Thymus (tissue), 11 donors: Measurements from ENCODE around the gene FAF1. TPM values are rescaled to one million over a fixed set of nuclear protein-coding genes. Genes with fewer than 3 reads are reported as not detected.
"Not testable (repeated sequence)": the region's sequence is repeated elsewhere in the genome, so short reads cannot be mapped to it uniquely, and the experiment has no call there.

Experiments
- DNase-seq, 9 donors: peaks; one replicate each; pipeline ENCODE4 v3.0.0-alpha.2; 2013; ENCODE audit warnings: low spot score in 9 of 9, low read depth in 6 of 9, missing footprints in 1 of 9
- H3K27ac ChIP-seq, 2 donors: one replicate each; pipeline ENCODE4 v1.5.1; 2013; ENCODE audit warnings: control low read depth in 1 of 2, low read depth in 1 of 2, low read length in 1 of 2, mild to moderate bottlenecking in 1 of 2, moderate library complexity in 1 of 2
- H3K27me3 ChIP-seq, 2 donors: one replicate each; pipeline ENCODE4 v1.5.1; 2013; ENCODE audit warnings: low read length in 1 of 2; ENCODE audit not compliant: control insufficient read depth in 2 of 2, insufficient read depth in 1 of 2
- H3K36me3 ChIP-seq, 2 donors: one replicate each; pipeline ENCODE4 v1.5.1; 2013; ENCODE audit warnings: low read length in 1 of 2, mild to moderate bottlenecking in 1 of 2, moderate library complexity in 1 of 2; ENCODE audit not compliant: control insufficient read depth in 2 of 2, insufficient read depth in 2 of 2
- H3K4me1 ChIP-seq, 2 donors: one replicate each; pipeline ENCODE4 v1.5.1; 2013; ENCODE audit warnings: low read length in 2 of 2; ENCODE audit not compliant: control insufficient read depth in 2 of 2, insufficient read depth in 2 of 2
- H3K4me3 ChIP-seq, 2 donors: one replicate each; pipeline ENCODE4 v1.5.1; 2013; ENCODE audit warnings: low read length in 2 of 2, control low read depth in 1 of 2, mild to moderate bottlenecking in 1 of 2
- H3K9me3 ChIP-seq, 2 donors: one replicate each; pipeline ENCODE4 v1.5.1; 2013; ENCODE audit warnings: low read length in 1 of 2, mild to moderate bottlenecking in 1 of 2; ENCODE audit not compliant: control insufficient read depth in 2 of 2, insufficient read depth in 1 of 2
- WGBS: extraction: QIAGEN DNeasy Blood & Tissue Kit; methylation state at CpG from one replicate; pipeline ENCODE4 v1.1.7; 2013; 5-methylcytosine and 5-hydroxymethylcytosine counted together
- polyA plus RNA-seq: library from polyadenylated mRNA; stranded (reverse); fragments of 200-250 nt; gene quantifications from one replicate; pipeline ENCODE4 v1.2.3, GENCODE V29; 2013
- total RNA-seq: library from RNA; stranded (reverse); fragments of 120-200 nt; gene quantifications from one replicate; pipeline ENCODE4 v1.2.4, GENCODE V29; 2013
- donor health status: healthy.

FAF1 gene
- total and polyA plus RNA-seq, 2 donors, result 39.1 to 66.3 TPM

DNA sequence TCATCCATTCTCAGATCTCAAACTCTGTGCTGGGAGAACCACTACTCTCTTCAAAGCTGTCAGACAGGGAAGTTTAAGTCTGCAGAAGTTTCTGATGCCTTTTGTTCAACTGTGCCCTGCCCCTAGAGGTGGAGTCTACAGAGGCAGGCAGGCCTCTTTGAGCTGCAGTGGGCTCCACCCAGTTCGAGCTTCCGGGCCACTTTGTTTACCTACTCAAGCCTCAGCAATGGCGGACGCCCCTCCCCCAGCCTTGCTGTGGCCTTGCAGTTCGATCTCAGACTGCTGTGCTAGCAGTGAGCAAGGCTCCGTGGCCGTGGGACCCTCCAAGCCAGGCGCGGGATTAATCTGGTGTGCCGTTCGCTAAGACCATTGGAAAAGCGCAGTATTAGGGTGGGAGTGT lies 49.7 kb downstream of the FAF1 start:
- not testable (repeated sequence) for H3K9me3 ChIP-seq, H3K4me1 ChIP-seq, DNase-seq, H3K36me3 ChIP-seq, H3K27ac ChIP-seq, H3K4me3 ChIP-seq, H3K27me3 ChIP-seq
- WGBS, result 98% methylated on average over 12 of the region's 12 CpGs

- H3K4me3 ChIP-seq, H3K27ac ChIP-seq, H3K9me3 ChIP-seq, H3K4me1 ChIP-seq, H3K27me3 ChIP-seq, DNase-seq, H3K36me3 ChIP-seq: not testable (repeated sequence)
Observed at GRCh38 chr1:50907610-50908009, 52.5 kb downstream of the FAF1 start.

GRCh38 chr1:50906050-50906449 lies 54.0 kb downstream of the FAF1 start:
- not testable (repeated sequence) for H3K9me3 ChIP-seq, H3K4me3 ChIP-seq, H3K27ac ChIP-seq, H3K36me3 ChIP-seq, H3K27me3 ChIP-seq, DNase-seq, H3K4me1 ChIP-seq
- 100% methylated on average over 1 of the region's 1 CpG for WGBS

DNA sequence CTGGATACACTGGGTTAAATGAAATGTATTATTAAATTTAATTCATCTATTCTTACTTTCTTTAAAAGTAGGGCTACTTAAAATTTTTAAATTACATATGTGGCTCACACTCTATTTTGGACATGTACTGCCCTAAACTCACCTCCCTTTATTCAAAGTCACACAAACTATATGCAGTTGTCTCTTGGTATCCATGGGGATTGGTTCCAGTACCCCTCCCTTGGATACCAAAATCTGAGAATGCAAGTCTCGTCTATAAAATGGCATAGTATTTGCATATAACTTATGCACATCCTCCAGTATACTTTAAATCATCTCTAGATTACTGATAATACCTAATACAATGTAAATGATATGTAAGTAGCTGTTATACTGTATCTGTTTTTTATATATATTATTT lies 57.6 kb downstream of the FAF1 start:
- H3K27me3 ChIP-seq, result no peaks in the 10 kb centered on the region
- 98% methylated on average over 1 of the region's 1 CpG for WGBS
- H3K9me3 ChIP-seq, result no peaks in the 10 kb centered on the region
- DNase-seq, result no peak
- no peaks in the 10 kb centered on the region for H3K36me3 ChIP-seq
- H3K27ac ChIP-seq, result no peak overlapping the region
- no peak overlapping the region for H3K4me3 ChIP-seq
- no peaks in the 10 kb centered on the region for H3K4me1 ChIP-seq

GRCh38 chr1:50901872-50902271 lies 58.2 kb downstream of the FAF1 start:
- H3K36me3 ChIP-seq, result no peaks in the 10 kb centered on the region
- 0% methylated on average over 1 of the region's 1 CpG for WGBS
- no peaks in the 10 kb centered on the region for H3K9me3 ChIP-seq
- H3K4me3 ChIP-seq, result no peak overlapping the region
- H3K27me3 ChIP-seq, result no peaks in the 10 kb centered on the region
- no peak overlapping the region for H3K27ac ChIP-seq
- H3K4me1 ChIP-seq, result no peaks in the 10 kb centered on the region
- no peak for DNase-seq

DNA sequence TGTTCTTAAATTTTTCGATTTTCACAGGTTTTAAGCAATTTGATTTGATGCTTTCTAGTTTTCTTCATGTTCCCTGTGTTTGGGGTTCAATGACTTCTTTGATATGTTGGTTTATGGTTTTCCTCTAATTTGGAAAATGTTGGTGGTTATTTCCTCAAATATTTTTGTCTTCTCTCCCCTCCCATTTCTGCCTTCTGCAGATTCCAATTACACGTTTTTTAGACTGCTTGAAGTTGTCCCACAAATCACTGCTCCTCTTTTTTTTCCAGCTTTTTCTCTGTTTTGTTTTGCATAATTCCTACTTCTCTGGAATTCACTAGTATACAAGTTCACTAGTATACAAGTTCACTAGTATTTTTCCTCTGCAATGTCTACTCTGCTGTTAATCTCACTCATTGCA lies 61.3 kb downstream of the FAF1 start:
- H3K4me1 ChIP-seq, result no peaks in the 10 kb centered on the region
- H3K4me3 ChIP-seq, result no peak overlapping the region
- DNase-seq, result no peak
- no peak overlapping the region for H3K27ac ChIP-seq
- H3K27me3 ChIP-seq, result no peaks in the 10 kb centered on the region
- no peaks in the 10 kb centered on the region for H3K36me3 ChIP-seq
- H3K9me3 ChIP-seq, result no peaks in the 10 kb centered on the region
- WGBS, result 96% methylated on average over 2 of the region's 2 CpGs

- no peak overlapping the region for H3K27ac ChIP-seq
- no peaks in the 10 kb centered on the region for H3K27me3 ChIP-seq
- DNase-seq, result no peak
- WGBS, result 97% methylated on average over 1 of the region's 1 CpG
- H3K36me3 ChIP-seq, result no peaks in the 10 kb centered on the region
- H3K4me3 ChIP-seq, result no peak overlapping the region
- H3K9me3 ChIP-seq, result peaks cover 0 to 10% of the 10 kb centered on the region in 2 donors
- no peaks in the 10 kb centered on the region for H3K4me1 ChIP-seq
Observed at GRCh38 chr1:50894340-50894739, 65.7 kb downstream of the FAF1 start.

- Histone ChIP-seq H3K27me3 (no peaks in the 10 kb centered on the region), H3K36me3 (no peaks in the 10 kb centered on the region), H3K9me3 (peaks cover 0 to 10% of the 10 kb centered on the region in 2 donors), H3K4me1 (no peaks in the 10 kb centered on the region), H3K27ac (no peak overlapping the region), H3K4me3 (no peak overlapping the region)
- no peak for DNase-seq
- 100% methylated on average over 1 of the region's 1 CpG for WGBS
Observed at GRCh38 chr1:50893466-50893865, 66.6 kb downstream of the FAF1 start.

- H3K9me3 ChIP-seq, DNase-seq, H3K4me1 ChIP-seq, H3K4me3 ChIP-seq, H3K27ac ChIP-seq, H3K27me3 ChIP-seq, H3K36me3 ChIP-seq: not testable (repeated sequence)
- 96% methylated on average over 1 of the region's 1 CpG for WGBS
Observed at GRCh38 chr1:50887555-50887954, 72.5 kb downstream of the FAF1 start.

DNA sequence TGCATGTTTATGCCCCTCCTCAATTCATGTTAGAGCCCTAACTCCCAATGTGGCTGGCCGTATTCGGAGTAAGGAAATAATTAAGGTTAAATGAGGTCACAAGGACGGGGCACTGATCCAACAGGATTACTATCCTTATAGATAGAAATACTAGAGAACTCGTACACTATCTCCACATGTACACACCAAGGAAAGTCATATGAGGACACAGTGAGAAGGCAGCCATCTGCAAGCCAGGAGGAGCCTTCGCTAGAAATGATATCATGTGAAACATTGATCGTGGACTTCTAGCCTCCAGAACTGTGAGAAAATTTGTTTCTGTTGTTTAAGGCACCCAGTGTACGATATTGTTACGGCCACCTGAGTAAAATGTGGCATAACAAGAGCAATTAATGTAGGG lies 79.7 kb downstream of the FAF1 start:
- WGBS, result 96% methylated on average over 8 of the region's 8 CpGs
- H3K27me3 ChIP-seq, result no peaks in the 10 kb centered on the region

More for the DNA sequence above, 79.7 kb downstream of the FAF1 start:
- no peak overlapping the region for H3K27ac ChIP-seq
- no peak overlapping the region for H3K4me3 ChIP-seq
- DNase-seq, result no peak
- H3K4me1 ChIP-seq, result no peaks in the 10 kb centered on the region
- H3K9me3 ChIP-seq, result no peaks in the 10 kb centered on the region
- no peaks in the 10 kb centered on the region for H3K36me3 ChIP-seq
